ENCODE measurements around the gene PRDM16.

The PRDM16 gene

DNA sequence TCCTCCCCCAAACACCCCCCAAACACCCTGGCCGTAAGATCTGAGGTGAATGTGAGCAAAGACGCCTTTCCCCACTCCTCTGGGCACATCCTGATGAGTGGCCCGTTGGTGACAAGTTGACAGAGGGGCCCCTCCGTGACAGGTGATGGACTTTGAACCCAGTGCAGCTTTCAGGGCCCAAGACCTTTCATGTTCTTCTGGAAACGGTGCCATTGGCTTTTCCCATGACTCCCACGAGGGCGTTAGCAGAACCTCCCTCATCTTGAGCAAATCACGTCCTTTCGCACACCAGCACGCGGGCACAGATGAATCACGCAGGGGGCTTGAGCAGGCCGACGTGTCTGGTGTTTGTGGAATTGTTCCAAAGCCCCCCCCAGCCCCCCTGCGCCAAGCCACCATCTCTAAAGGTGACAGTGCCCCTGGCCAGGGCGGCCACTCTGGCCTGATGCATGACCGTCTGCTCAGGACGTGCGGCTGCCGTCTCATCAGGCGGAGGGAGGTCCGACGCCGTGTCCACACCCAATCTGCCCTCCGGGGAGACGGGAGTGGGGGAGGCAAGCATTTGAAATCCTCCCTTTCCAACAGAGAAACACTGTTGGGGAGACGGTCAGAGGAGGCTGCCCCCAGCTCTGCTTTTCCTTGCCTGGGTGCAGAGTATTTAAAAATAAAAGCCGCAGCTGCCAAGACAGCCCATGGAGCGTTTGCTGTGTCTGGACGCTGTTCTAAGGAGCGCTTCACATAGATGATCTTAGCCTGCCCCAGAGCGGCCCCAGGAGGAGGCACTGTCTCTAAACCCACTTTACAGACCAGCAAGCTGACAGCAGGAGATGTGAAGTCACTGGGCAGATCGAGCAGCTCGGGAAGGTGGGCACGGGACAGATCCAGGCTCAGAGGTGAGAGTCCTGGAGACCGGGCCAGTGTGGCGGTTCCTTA is 287.2 kb downstream of the PRDM16 start:
- no peak overlapping the region for H3K9ac ChIP-seq (ENCODE audit: low read length)
- no peak overlapping the region for H3K27ac ChIP-seq (ENCODE audit: low read depth, low read length)
- H3K4me1 ChIP-seq (ENCODE audit: control insufficient read depth, insufficient read depth, low read length), result peaks cover 13% of the 10 kb centered on the region
- H3K36me3 ChIP-seq (ENCODE audit: control insufficient read depth, insufficient read depth, low read length), result no peaks in the 10 kb centered on the region
- H3K27me3 ChIP-seq (ENCODE audit: control insufficient read depth, insufficient read depth, low read length), result no peaks in the 10 kb centered on the region
- no peak overlapping the region for H3K4me3 ChIP-seq (ENCODE audit: low read length)

- Histone ChIP-seq H3K36me3 (ENCODE audit: control insufficient read depth, insufficient read depth, low read length) (no peaks in the 10 kb centered on the region), H3K27ac (ENCODE audit: low read depth, low read length) (no peak overlapping the region), H3K9ac (ENCODE audit: low read length) (no peak overlapping the region), H3K27me3 (ENCODE audit: control insufficient read depth, insufficient read depth, low read length) (no peaks in the 10 kb centered on the region), H3K4me1 (ENCODE audit: control insufficient read depth, insufficient read depth, low read length) (peaks cover 9% of the 10 kb centered on the region), H3K4me3 (ENCODE audit: low read length) (no peak overlapping the region)
These were observed 287.9 kb downstream of the PRDM16 start for GRCh38 chr1:3356827-3357460.

GRCh38 chr1:3357526-3358297 is 288.7 kb downstream of the PRDM16 start:
- H3K27ac ChIP-seq (ENCODE audit: low read depth, low read length), result no peak overlapping the region
- H3K9ac ChIP-seq (ENCODE audit: low read length), result no peak overlapping the region
- H3K27me3 ChIP-seq (ENCODE audit: control insufficient read depth, insufficient read depth, low read length), result no peaks in the 10 kb centered on the region
- peaks cover 4% of the 10 kb centered on the region for H3K4me1 ChIP-seq (ENCODE audit: control insufficient read depth, insufficient read depth, low read length)
- H3K4me3 ChIP-seq (ENCODE audit: low read length), result no peak overlapping the region
- H3K36me3 ChIP-seq (ENCODE audit: control insufficient read depth, insufficient read depth, low read length), result no peaks in the 10 kb centered on the region

GRCh38 chr1:3359351-3359750 is 290.3 kb downstream of the PRDM16 start:
- H3K27ac ChIP-seq (ENCODE audit: low read depth, low read length), result no peak overlapping the region
- H3K27me3 ChIP-seq (ENCODE audit: control insufficient read depth, insufficient read depth, low read length), result no peaks in the 10 kb centered on the region
- no peaks in the 10 kb centered on the region for H3K4me1 ChIP-seq (ENCODE audit: control insufficient read depth, insufficient read depth, low read length)
- no peak overlapping the region for H3K9ac ChIP-seq (ENCODE audit: low read length)
- H3K4me3 ChIP-seq (ENCODE audit: low read length), result no peak overlapping the region
- no peaks in the 10 kb centered on the region for H3K36me3 ChIP-seq (ENCODE audit: control insufficient read depth, insufficient read depth, low read length)

- Histone ChIP-seq H3K27me3 (ENCODE audit: control insufficient read depth, insufficient read depth, low read length) (no peaks in the 10 kb centered on the region), H3K4me1 (ENCODE audit: control insufficient read depth, insufficient read depth, low read length) (no peaks in the 10 kb centered on the region), H3K27ac (ENCODE audit: low read depth, low read length) (no peak overlapping the region), H3K9ac (ENCODE audit: low read length) (no peak overlapping the region), H3K4me3 (ENCODE audit: low read length) (no peak overlapping the region), H3K36me3 (ENCODE audit: control insufficient read depth, insufficient read depth, low read length) (no peaks in the 10 kb centered on the region)
These were observed 290.9 kb downstream of the PRDM16 start for GRCh38 chr1:3359756-3360440.

- Histone ChIP-seq H3K9ac (ENCODE audit: low read length) (no peak overlapping the region), H3K4me1 (ENCODE audit: control insufficient read depth, insufficient read depth, low read length) (no peaks in the 10 kb centered on the region), H3K27me3 (ENCODE audit: control insufficient read depth, insufficient read depth, low read length) (no peaks in the 10 kb centered on the region), H3K4me3 (ENCODE audit: low read length) (no peak overlapping the region), H3K27ac (ENCODE audit: low read depth, low read length) (no peak overlapping the region), H3K36me3 (ENCODE audit: control insufficient read depth, insufficient read depth, low read length) (no peaks in the 10 kb centered on the region)
These were observed 291.7 kb downstream of the PRDM16 start for GRCh38 chr1:3360646-3361257.

DNA sequence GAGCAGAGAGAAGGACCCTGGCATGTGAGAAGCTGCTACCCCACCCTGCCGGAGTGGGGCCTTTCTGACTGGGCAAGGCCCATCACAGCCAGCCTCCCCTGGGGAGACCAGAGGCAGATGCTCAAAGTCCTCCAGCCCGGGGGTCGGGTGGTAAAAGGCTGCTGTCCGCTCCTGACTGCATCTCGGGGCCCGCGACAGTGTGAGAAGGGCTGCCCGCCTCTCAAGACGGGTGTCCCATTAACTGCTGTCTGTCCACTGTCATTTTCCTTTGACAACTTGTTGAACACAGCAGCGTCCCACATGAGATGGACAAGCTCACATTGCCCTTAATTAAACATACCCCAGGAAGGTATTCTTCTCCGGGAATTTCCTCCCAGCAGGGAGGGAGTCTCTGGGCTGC is 294.0 kb downstream of the PRDM16 start:
- Histone ChIP-seq H3K4me3 (ENCODE audit: low read length) (no peak overlapping the region), H3K4me1 (ENCODE audit: control insufficient read depth, insufficient read depth, low read length) (no peaks in the 10 kb centered on the region), H3K27me3 (ENCODE audit: control insufficient read depth, insufficient read depth, low read length) (no peaks in the 10 kb centered on the region)

DNA sequence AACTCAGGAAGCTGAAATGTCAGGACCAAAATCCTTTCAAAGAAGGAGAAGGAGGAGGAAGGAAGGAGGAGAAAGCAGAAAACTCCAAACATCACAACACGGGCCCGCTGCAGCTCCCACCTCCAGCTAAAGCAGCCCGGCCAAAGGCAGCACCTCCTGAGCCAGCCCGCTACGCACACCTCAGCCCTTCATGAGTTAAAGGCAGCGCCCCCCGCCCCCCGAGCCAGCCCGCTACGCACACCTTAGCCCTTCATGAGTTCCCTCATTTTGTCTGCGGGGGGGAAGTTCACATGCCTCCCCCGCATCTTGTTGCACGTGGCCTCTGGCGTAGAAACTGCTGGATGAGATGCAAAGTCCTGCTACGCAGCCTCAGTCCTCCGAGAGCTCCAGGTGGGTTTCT is 294.8 kb downstream of the PRDM16 start:
- Histone ChIP-seq H3K4me1 (ENCODE audit: control insufficient read depth, insufficient read depth, low read length) (no peaks in the 10 kb centered on the region), H3K36me3 (ENCODE audit: control insufficient read depth, insufficient read depth, low read length) (no peaks in the 10 kb centered on the region), H3K9ac (ENCODE audit: low read length) (no peak overlapping the region), H3K27me3 (ENCODE audit: control insufficient read depth, insufficient read depth, low read length) (no peaks in the 10 kb centered on the region), H3K4me3 (ENCODE audit: low read length) (no peak overlapping the region), H3K27ac (ENCODE audit: low read depth, low read length) (no peak overlapping the region)

More for the DNA sequence above, 294.0 kb downstream of the PRDM16 start:
- no peak overlapping the region for H3K9ac ChIP-seq (ENCODE audit: low read length)
- no peak overlapping the region for H3K27ac ChIP-seq (ENCODE audit: low read depth, low read length)
- H3K36me3 ChIP-seq (ENCODE audit: control insufficient read depth, insufficient read depth, low read length), result no peaks in the 10 kb centered on the region

- H3K36me3 ChIP-seq (ENCODE audit: control insufficient read depth, insufficient read depth, low read length), result no peaks in the 10 kb centered on the region
- H3K4me3 ChIP-seq (ENCODE audit: low read length), result no peak overlapping the region
- H3K4me1 ChIP-seq (ENCODE audit: control insufficient read depth, insufficient read depth, low read length), result peaks cover 3% of the 10 kb centered on the region
- H3K27ac ChIP-seq (ENCODE audit: low read depth, low read length), result no peak overlapping the region
- no peak overlapping the region for H3K9ac ChIP-seq (ENCODE audit: low read length)
- H3K27me3 ChIP-seq (ENCODE audit: control insufficient read depth, insufficient read depth, low read length), result no peaks in the 10 kb centered on the region
These were observed 295.5 kb downstream of the PRDM16 start for GRCh38 chr1:3364551-3364950.

- Histone ChIP-seq H3K27ac (ENCODE audit: low read depth, low read length) (no peak overlapping the region), H3K4me3 (ENCODE audit: low read length) (no peak overlapping the region), H3K4me1 (ENCODE audit: control insufficient read depth, insufficient read depth, low read length) (peaks cover 7% of the 10 kb centered on the region), H3K36me3 (ENCODE audit: control insufficient read depth, insufficient read depth, low read length) (no peaks in the 10 kb centered on the region), H3K9ac (ENCODE audit: low read length) (no peak overlapping the region), H3K27me3 (ENCODE audit: control insufficient read depth, insufficient read depth, low read length) (no peaks in the 10 kb centered on the region)
These were observed 296.0 kb downstream of the PRDM16 start for GRCh38 chr1:3364983-3365382.

DNA sequence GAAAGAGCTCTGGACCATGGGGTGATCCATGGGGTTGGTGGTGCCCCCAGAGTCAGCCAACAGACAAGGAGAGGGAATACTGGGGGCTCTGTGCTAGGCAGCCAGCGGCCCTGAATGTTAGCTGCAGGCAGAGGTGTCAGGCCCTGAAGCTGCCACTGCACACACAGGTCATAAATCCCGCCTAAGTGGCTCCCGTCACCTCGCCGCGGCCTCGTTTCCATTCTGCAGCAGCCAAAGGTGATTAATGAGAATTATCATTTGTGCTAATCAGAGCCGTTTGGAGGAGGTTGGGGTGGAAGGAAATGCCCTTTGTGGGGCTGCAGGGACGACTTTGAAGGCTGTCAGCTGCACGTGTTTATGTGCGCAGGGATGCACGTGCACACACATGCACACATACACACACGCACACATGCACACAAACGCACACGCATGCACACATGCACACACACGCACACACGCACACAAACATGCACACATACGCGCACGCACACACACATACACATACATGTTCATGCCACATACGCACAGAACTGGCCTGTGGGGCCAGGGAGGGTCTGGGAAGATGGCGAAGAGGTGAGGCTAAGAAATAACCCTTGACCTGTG is 296.6 kb downstream of the PRDM16 start:
- H3K4me1 ChIP-seq (ENCODE audit: control insufficient read depth, insufficient read depth, low read length), result peaks cover 10% of the 10 kb centered on the region

More for the DNA sequence above, 296.6 kb downstream of the PRDM16 start:
- H3K27ac ChIP-seq (ENCODE audit: low read depth, low read length), result no peak overlapping the region
- H3K27me3 ChIP-seq (ENCODE audit: control insufficient read depth, insufficient read depth, low read length), result no peaks in the 10 kb centered on the region
- H3K4me3 ChIP-seq (ENCODE audit: low read length), result no peak overlapping the region
- H3K9ac ChIP-seq (ENCODE audit: low read length), result no peak overlapping the region
- no peaks in the 10 kb centered on the region for H3K36me3 ChIP-seq (ENCODE audit: control insufficient read depth, insufficient read depth, low read length)

Data from rectal smooth muscle tissue (tissue), 1 donor.